HG03196 (cell line): ENCODE data around the gene RNF227.

Experiments
- ATAC-seq: cut with Tn5 transposase; IDR thresholded peaks from one replicate; pipeline ENCODE4 v1.9.1; 2021; ENCODE audit not compliant: unreplicated experiment

Gene RNF227

DNA sequence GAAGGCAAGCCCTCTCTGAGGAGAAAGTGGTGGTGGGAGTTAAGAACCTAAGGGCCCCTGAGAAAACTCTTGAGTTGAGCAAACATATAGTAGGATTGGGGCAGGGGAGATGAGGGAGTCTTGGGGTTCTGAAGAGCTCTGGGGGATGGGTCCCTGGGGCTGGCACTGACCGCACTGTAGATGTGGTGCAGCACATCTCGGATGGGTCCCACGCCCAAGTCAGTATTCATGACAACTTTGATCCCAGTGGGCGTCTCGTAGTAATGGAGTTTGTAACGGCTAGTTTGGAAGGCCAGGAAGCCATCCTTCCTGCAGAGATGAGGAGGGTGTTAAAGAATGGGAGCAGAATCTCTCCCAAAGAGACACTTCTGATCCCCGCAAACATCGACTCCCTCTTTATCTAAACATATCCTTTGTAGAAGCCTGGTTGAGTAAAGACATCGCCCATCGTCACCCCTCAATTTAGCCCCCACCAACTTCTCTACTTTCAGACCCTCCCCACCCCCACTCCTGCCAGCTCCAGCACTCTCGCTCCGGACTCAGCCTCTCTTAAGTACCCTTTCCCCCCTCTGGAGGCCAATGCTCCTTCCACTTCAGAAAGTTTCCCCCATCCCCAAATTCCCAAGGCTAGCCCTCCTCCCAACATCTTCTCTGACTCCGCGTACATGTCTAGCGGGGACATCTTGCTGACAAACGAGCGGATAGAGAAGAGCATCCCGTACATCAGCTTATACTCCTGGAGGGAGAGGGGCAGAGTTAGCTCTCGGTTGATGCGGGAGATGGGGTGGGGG, 14.9 kb upstream of the RNF227 start:
- ATAC-seq = no peak

DNA sequence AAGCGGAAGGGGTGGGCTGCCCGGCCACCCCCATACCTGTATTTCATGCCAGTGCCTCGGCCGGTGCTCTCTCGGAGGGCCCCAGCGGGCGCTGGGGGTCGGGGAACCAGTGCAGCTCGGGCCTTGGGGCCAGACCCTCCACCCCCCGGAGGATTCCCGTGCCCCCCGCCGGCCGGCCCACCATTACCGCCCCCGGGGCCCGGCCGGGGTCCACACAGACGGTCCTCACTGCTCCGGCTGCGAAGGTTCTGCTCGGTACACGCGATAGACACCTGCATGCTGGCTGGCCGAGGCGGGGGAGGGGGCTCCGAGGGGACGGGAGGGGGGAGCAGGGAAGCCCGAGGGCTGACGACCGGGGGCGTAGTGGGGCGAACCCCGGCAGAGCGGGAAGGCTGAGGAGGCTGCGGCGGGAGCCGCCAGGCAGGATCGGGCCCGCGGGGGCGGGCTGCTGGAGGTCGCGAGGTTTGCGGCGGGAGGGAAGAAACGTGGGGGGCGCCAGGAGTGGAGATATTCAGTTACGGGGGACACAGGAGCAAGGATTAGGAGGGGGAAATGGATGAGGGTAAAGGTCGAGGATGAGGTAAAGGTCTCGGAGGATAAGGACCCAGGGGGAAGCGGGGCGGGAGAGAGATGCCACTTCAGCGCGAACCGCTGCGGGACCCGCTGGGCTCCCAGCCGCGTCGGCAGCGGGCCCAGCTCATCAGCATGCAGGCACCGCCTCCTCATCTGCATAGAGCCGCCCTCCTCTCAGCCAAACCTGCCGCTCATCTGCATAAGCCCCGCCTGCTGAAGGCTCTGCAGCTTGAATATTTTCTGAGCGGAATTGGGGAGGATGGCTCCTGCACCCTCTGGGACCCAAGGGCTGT, 13.3 kb upstream of the RNF227 start, which contains the start of gene KCNAB3:
Gene KCNAB3, minus strand, starts transcription at position 699 of the 866 bp plus-strand sequence. Its CDS starts 421 bp downstream, at position 278.
- no peak for ATAC-seq

DNA sequence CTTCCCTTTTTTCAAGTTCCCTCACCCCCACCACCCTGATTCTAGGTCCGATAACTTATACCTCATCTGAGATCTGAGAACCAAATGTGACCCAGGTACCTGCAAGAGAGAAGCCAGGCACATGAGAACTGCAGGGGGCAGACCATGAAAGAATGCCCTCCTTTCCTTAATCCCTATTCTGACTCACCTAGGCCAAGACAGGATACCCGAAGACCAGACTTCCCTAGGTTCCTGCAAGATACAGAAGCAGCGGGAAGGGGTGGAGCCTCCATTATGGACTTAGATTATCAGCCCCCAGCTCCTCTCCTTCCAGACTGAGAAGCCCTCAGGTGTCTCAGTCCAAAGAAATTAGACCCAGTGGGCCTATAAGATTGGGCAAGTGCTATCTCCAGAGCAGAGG, 11.5 kb upstream of the RNF227 start:
- ATAC-seq = no peak

DNA sequence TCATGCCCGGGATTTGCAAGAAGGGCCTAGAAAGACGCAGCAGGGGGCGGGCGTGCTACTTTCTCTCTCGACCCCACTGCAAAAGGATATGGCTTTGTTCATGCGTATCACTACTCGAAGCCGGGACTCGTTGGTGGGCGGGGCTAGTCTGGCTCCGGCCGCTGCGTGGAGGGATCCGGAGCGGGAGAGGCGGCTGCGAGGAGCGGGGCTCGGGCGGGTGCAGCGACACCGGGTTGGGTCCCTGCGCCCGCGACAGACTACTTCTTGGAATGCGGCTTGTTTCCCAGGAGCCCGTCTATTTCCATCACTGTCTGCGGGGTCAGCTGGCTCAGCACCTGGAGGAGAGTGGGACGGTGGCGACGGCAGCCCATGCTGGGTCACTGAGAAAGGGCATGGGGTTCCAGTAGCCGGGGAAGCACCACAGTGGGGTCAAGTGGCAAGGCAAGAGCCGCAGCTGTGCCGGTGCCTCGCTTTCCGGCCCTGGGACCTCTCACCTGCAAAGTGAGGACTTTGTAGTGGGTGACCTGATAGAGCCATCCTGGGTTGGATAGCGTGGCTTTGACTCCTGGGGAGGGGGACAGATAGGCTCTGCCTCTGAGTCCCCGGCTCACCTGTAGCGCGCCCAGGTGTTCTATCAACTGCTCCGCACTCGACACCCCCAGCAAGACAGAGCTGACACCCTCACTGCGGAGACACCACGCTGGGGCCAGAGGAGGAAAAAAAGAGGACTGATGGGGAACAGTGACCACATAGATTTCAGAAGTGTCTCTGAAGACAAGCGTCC, 6.9 kb upstream of the RNF227 start:
- ATAC-seq = no peak

DNA sequence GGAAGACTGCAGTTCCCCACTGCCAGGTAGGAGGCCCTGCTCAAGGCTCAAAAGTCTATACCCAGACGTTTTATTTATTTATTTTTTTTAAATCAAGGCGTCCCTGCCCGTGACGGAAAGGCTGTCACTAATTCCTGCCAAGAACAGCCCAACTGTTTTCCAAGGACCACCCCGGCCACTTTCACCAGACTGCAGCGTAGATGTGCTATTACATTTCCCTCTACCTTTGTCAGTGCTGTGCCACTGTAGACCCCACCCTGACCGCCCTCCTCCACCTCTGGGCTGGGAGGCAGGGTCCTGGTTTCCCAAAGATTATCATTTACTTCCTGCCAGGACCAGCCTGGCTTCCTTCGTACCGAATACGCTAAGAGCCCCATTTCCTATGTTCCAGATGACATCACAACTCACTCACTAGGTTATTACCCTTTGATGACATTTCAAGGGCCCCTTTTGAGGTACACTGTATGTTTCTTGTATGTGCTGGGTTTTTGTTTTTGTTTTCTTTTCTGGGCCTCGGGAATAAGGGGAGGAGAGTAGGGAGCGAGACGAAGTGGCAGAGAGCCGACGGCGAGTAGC, 6.3 kb upstream of the RNF227 start:
- ATAC-seq = no peak

DNA sequence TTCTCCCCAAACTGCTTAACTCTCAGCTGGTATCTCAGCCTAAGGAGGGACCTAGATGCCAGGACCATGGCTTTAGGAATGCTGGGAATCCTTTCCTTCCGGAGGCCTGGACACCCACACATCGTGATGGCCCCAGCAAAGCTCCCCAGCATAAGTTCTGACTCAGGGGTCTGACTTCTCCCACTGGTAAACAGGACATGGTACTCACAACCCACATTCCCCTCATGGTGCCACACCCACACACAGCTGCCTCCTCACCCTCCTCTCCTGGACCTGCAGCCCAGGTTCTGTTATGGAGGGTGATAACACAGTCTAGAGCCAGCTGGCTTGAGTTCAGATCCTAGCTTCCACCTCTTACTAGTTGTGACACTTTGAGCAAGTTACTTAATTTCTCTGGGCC, 719 bp upstream of the RNF227 start:
- ATAC-seq = no peak

DNA sequence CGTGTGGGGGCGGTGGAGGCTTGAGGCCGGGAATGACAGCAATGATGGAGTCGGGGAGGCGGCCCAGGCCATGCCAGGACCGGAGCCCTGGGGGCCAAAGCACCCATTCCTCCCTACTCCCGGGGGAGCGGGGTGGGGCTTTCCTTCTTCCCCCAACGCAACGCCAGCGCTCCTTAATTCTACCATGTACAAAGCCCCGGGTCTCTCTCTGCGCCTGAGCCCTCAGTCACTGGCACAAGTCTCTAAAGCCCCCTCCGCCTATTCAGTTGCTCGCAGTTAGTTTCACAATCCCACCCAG, 245 bp upstream of the RNF227 start:
- peak; percentile 16 for ATAC-seq

DNA sequence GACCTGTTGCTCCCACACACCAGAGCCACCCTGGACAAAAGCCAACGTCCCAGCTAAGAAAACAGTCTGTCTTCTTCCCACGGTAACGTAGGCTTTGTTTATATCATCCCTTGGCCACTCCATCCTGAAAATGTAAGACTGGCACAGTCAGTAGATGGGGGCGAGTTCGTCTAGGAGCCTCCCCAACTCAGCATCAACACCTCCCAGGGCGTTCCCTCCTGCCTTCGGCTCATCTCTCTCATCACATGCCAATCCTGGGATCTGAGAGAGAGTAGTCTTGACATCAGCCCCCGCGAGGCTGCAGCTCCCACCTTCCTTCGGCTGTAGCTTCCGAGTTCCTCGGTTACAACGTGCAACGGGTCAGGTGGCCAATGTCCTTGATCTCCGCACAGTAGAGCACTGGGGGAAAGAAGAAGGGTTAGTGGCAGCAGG, 894 bp downstream of the RNF227 start:
- peak; percentile 10 for ATAC-seq

DNA sequence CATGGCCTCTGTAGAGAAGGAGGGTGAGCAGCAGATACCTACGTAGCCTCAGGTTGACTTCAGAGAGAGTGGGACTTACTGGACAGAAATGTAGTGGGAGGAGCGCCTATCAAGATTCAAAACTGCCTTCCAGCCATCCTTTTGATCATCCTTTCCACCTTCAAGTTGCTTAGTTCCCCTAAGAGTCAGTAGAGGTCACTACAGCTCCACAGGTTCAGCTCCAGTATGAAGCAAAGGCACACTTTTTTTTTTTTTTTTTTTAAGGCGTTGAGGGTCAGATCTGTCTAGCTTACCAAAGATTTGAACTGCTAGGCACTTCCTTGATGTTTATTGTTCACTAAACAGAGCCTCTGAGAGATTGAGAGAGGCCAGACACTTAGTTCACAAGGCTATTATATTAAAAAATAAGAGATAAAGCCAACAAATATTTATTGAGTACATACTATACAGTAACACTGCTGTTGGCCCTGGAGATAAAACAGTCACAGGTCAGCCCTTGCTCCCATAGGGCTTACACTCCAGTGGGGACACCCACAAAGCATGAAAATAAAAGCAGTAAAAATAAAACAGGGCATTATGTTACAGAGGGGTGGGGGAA, 3.1 kb downstream of the RNF227 start:
- no peak for ATAC-seq

DNA sequence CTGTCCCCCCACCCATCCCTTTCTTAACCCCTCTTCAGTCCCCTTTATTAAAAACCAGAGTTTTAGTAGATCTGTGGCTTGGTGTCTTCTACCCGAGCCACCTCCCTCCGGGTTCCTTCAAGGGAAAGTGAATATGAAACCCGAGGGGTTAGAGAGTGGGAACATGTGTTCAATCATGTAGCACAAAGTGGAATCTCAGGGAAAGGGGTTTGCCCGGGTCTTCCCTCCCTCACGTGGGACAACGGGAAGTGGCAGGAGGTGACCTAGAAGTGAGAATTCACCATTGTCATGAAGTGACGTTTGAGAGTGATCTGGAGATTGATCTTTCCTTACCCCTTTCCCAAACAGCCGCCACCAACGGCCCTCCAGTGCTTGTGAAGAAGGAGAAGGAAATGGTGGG, 5.0 kb downstream of the RNF227 start:
- ATAC-seq = no peak

DNA sequence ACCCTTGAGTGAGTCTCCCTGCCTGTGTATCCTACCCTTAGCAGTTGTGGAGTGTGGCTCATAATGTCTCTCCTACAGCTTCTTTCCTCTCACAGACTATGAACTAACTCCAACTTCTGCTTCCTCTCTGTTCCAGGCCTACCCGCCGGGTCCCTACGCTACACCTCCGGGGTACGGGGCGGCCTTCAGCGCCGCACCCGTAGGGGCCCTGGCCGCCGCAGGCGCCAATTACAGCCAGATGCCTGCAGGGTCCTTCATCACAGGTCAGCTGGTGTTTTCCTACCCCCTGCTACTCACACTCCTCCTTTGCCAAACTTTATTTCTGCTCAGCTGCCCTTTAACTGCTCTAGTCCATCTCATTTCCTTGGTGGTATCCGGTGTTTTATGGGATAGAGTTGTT, 5.4 kb downstream of the RNF227 start:
- no peak for ATAC-seq

DNA sequence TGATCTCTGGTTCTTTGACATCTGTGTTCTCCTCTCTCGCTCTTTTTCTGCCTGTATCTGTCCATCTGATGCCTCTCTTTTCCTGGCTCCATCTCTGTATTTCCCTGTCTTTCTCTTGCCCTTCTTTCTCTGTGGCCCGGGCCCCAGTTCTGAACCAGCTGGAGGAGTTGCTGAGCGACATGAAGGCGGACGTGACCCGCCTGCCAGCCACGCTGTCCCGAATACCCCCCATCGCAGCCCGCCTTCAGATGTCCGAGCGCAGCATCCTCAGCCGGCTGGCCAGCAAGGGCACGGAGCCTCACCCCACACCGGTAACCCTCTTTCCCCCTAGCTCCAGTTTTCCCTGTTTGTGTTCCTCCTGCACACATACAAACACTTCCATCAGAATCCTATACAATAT, 5.8 kb downstream of the RNF227 start:
- no peak for ATAC-seq

DNA sequence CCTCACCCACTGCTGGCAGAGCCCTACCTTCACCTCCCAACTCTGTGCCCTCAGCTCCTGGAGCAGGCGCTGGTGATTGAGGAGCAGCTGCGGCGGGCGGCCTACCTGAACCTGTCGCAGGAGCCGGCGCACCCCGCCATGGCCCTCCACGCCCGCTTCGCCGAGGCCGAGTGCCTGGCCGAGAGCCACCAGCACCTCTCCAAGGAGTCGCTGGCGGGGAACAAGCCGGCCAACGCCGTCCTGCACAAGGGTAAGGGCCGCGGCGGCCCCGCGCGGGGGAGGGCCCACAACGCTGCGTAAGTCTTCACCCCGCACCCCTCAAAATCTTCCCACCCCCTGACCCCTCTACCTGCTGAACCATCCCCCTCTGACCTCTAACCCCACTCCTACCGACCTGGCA, 7.0 kb downstream of the RNF227 start:
- no peak for ATAC-seq

DNA sequence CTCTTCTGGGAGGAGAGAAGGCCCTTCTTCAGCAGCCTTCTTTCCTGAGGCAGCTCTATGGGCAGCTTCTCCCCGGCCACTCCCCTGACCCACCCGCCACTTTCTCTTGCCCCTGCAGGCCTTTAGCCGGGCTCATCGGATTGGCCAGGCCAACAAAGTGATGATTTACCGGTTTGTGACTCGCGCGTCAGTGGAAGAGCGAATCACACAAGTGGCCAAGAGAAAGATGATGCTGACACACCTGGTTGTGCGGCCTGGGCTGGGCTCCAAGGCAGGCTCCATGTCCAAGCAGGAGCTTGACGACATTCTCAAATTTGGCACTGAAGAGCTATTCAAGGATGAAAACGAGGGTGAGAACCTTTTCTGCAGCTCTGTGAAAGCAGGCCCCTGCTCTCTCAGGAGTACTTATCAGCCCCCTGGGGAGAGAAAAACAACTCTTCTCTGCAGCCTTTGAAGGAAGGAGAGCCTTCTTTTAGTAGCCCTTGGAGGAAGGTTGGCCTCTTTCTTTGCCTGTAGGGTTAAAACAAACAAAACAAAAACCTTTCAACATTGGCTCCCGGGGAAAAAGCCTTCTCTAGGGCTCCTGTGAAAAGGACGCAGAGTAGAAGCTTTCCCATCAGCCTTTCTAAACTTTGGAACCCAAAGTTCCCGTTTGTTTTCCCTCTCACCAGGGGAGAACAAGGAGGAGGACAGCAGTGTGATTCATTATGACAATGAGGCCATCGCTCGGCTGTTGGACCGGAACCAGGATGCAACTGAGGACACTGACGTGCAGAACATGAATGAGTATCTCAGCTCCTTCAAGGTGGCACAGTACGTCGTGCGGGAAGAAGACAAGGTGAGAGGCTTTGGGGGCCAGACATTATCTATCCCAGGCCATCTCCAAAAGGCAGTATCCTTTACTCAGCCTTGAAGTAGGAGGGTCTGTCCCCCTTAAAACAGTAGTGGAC, 12.7 kb downstream of the RNF227 start:
- no peak for ATAC-seq

DNA sequence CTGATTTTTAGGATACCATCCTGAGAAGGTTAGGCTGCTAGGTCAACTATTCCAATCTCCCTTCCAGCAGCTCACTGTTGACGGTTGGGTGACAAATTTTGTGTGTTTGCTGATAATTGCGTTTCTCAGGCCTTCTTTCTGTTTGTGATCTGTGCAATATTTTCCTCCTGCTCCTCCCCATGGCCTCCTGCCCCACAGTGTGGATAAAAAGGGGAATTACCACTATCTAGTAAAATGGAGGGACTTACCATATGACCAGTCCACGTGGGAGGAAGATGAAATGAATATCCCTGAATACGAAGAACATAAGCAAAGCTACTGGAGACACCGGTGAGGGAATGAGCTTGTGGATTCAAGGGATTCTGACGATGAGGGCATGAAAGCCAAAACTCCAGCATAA, 18.3 kb downstream of the RNF227 start:
- ATAC-seq = no peak

DNA sequence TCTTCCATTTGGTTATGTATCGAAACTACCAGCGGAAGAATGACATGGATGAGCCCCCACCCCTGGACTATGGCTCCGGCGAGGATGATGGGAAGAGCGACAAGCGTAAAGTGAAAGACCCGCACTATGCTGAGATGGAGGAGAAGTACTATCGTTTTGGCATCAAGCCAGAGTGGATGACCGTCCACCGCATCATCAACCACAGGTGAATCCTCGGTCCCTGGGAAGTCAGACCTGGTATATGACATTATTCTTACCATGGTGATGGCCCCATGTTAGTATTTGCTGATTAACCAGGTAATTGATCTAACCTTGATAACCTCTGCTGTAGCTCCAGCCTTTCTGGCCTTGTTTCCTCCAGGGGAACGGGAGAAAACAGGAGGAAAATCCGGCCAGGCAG, 19.0 kb downstream of the RNF227 start:
- ATAC-seq = no peak

DNA sequence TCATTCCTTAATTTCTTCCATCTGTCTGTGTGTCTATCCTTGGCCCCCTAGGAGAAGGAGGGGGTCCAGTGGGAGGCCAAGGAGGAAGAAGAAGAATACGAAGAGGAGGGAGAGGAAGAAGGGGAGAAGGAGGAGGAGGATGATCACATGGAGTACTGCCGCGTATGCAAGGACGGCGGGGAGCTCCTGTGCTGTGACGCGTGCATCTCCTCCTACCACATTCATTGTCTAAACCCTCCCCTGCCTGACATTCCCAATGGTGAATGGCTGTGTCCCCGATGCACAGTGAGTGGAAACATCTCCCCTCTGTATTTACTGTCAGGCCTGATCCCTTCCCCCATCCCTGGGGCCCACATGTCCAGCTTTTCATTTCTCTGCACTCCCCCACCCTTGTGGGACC, 21.2 kb downstream of the RNF227 start:
- ATAC-seq = no peak

DNA sequence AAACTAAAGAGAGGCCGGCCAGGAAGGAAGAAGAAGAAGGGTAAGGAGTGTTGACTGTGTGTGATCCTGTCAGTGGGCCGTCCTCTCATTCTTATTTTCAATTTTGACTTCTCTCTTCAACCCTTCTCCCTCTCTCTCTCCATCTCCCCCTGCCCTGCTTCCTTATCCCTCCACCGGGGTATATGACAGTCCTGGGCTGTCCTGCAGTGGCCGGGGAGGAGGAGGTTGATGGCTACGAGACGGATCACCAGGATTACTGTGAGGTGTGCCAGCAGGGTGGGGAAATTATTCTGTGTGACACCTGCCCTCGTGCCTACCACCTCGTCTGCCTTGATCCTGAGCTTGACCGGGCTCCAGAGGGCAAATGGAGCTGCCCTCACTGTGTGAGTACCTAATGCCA, 21.9 kb downstream of the RNF227 start:
- ATAC-seq = no peak

DNA sequence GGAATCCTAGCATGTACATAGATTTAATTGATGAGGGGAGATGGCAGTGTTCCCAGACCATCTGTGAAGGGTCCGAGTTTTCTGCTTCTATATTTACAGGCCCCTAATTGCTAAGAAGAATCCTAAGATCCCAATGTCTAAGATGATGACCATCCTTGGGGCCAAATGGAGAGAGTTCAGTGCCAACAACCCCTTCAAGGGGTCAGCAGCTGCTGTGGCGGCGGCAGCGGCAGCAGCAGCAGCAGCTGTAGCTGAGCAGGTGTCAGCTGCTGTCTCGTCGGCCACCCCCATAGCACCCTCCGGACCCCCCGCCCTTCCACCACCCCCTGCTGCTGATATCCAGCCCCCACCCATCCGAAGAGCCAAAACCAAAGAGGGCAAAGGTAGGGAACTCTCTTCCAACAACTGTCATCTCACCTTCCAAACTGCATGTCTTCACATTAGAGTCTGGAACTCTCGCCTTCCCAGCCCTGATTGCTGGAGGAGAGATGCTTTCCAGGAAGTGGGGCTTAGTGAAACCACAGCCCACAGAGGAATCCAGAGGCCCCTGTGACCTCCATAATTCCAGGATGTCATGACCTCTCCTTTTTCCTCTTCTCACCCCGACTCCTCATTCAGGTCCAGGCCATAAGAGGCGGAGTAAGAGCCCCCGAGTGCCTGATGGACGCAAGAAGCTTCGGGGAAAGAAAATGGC, 22.8 kb downstream of the RNF227 start:
- no peak for ATAC-seq
